Measurements from ENCODE around the gene TBCD. TPM values are rescaled to one million over a fixed set of nuclear protein-coding genes. Genes with fewer than 3 reads are reported as not detected.

Gene TBCD
- polyA plus RNA-seq, 1 donor from 2014 or later, result 67.2 TPM

DNA sequence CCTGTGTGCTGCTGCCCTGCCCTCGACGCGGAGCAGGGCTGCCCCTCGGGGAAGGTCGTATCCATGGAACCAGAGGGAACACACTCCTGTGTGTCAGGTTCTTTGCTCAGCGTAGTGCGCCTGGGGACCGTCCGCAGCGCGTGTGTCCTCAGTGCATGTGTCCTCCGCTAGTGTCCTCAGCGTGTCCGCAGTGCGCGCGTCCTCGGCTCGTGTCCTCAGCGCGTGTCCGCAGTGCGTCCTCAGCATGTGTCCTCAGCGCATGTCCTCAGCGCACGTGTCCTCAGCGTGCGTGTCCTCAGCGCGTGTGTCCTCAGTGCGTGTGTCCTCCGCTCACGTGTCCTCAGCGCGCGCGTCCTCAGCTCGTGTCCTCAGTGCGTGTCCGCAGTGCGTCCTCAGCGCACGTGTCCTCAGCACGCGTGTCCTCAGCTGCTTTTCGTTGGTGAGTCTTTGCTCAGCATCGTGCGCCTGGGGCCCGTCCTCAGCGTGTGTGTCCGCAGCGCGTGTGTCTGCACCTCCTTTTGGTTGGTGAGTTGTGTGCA is 147.2 kb downstream of the TBCD start:
- Histone ChIP-seq H3K79me2 (replicated peaks; ENCODE audit: insufficient read depth, low read length) (no peaks in the 10 kb centered on the region), H3F3A (ENCODE audit: insufficient read depth, low read length, poor library complexity, severe bottlenecking) (no peaks in the 10 kb centered on the region), H3K27ac (ENCODE audit: low read length) (no peak overlapping the region), H3K9me3 (ENCODE audit: low read length) (no peaks in the 10 kb centered on the region), H3K36me3 (ENCODE audit: insufficient read depth, low read length) (peaks cover 6% of the 10 kb centered on the region), H3K9ac (ENCODE audit: low read length) (no peak overlapping the region), H3K4me2 (ENCODE audit: low read length) (no peak overlapping the region), H4K20me1 (ENCODE audit: insufficient read depth) (no peaks in the 10 kb centered on the region), H2AFZ (ENCODE audit: low read depth, low read length) (no peak overlapping the region), H3K4me3 (ENCODE audit: low read length) (no peak overlapping the region), H3K9me2 (ENCODE audit: insufficient read depth, low read length) (no peaks in the 10 kb centered on the region), H3K27me3 (ENCODE audit: insufficient read depth, low read depth, low read length) (no peaks in the 10 kb centered on the region)
- no peak for TF ChIP-seq EP300 (conservative IDR thresholded peaks at IDR 0.05; ENCODE audit: poor library complexity, severe bottlenecking)
- no peak for TF ChIP-seq SMC3 (conservative IDR thresholded peaks at IDR 0.05; ENCODE audit: poor library complexity)
- TF ChIP-seq EZH2 (IDR thresholded peaks at IDR 0.05; ENCODE audit: borderline replicate concordance, insufficient read depth, low read length, poor library complexity, severe bottlenecking), result no peak
- TF ChIP-seq MXI1 (conservative IDR thresholded peaks at IDR 0.05; ENCODE audit: poor library complexity, severe bottlenecking), result no peak
- TF ChIP-seq RAD21 (conservative IDR thresholded peaks at IDR 0.05), result no peak
- TF ChIP-seq POLR2AphosphoS5 (IDR thresholded peaks at IDR 0.05), result no peak
- TF ChIP-seq TAF1 (IDR thresholded peaks at IDR 0.05; ENCODE audit: low read depth), result no peak

DNA sequence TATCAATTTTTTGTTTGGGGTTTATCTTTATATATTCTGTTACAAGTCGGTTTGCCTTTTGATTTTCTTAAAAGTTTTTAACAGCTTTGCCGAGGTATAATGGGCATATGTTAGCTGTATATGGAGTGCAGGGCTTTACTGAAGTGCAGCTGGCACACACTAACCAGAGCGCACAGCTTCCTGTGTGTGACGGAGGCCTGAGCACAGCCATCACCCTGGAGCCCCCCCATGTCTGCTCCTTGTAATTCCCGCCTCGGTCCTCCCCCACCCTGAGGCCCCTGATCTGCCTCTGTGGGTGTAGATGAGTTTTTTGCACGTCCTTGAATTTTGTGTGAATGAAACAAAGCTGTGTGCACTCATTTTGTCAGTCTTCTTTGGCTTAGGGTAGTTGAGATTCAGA is 148.1 kb downstream of the TBCD start:
- H3K9me2 ChIP-seq (ENCODE audit: insufficient read depth, low read length), result no peaks in the 10 kb centered on the region
- no peak overlapping the region for H3K27ac ChIP-seq (ENCODE audit: low read length)
- H3F3A ChIP-seq (ENCODE audit: insufficient read depth, low read length, poor library complexity, severe bottlenecking), result no peaks in the 10 kb centered on the region
- H3K9me3 ChIP-seq (ENCODE audit: low read length), result no peaks in the 10 kb centered on the region
- no peaks in the 10 kb centered on the region for H4K20me1 ChIP-seq (ENCODE audit: insufficient read depth)
- H3K27me3 ChIP-seq (ENCODE audit: insufficient read depth, low read depth, low read length), result no peaks in the 10 kb centered on the region
- no peaks in the 10 kb centered on the region for H3K79me2 ChIP-seq (replicated peaks; ENCODE audit: insufficient read depth, low read length)
- H3K4me2 ChIP-seq (ENCODE audit: low read length), result no peak overlapping the region
- TF ChIP-seq RAD21 (conservative IDR thresholded peaks at IDR 0.05) (no peak), EZH2 (IDR thresholded peaks at IDR 0.05; ENCODE audit: borderline replicate concordance, insufficient read depth, low read length, poor library complexity, severe bottlenecking) (no peak), CTCF (IDR thresholded peaks at IDR 0.05; ENCODE audit: poor library complexity, severe bottlenecking) (no peak), MXI1 (conservative IDR thresholded peaks at IDR 0.05; ENCODE audit: poor library complexity, severe bottlenecking) (no peak), POLR2AphosphoS5 (IDR thresholded peaks at IDR 0.05) (no peak)
- TF ChIP-seq, protein P1, sequence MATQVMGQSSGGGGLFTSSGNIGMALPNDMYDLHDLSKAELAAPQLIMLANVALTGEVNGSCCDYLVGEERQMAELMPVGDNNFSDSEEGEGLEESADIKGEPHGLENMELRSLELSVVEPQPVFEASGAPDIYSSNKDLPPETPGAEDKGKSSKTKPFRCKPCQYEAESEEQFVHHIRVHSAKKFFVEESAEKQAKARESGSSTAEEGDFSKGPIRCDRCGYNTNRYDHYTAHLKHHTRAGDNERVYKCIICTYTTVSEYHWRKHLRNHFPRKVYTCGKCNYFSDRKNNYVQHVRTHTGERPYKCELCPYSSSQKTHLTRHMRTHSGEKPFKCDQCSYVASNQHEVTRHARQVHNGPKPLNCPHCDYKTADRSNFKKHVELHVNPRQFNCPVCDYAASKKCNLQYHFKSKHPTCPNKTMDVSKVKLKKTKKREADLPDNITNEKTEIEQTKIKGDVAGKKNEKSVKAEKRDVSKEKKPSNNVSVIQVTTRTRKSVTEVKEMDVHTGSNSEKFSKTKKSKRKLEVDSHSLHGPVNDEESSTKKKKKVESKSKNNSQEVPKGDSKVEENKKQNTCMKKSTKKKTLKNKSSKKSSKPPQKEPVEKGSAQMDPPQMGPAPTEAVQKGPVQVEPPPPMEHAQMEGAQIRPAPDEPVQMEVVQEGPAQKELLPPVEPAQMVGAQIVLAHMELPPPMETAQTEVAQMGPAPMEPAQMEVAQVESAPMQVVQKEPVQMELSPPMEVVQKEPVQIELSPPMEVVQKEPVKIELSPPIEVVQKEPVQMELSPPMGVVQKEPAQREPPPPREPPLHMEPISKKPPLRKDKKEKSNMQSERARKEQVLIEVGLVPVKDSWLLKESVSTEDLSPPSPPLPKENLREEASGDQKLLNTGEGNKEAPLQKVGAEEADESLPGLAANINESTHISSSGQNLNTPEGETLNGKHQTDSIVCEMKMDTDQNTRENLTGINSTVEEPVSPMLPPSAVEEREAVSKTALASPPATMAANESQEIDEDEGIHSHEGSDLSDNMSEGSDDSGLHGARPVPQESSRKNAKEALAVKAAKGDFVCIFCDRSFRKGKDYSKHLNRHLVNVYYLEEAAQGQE (IDR thresholded peaks at IDR 0.05; ENCODE audit: borderline replicate concordance), result no peak
- H3K36me3 ChIP-seq (ENCODE audit: insufficient read depth, low read length), result peaks cover 6% of the 10 kb centered on the region
- H3K9ac ChIP-seq (ENCODE audit: low read length), result no peak overlapping the region
- H3K4me3 ChIP-seq (ENCODE audit: low read length), result no peak overlapping the region
- H2AFZ ChIP-seq (ENCODE audit: low read depth, low read length), result no peak overlapping the region

Measured in neural cell (in vitro differentiated cells).